Peyer's patch (tissue), 4 donors: ENCODE measurements around the gene TRIM74.
"Not testable (repeated sequence)": the region's sequence is repeated elsewhere in the genome, so short reads cannot be mapped to it uniquely, and the experiment has no call there.

Source experiments
- CTCF ChIP-seq, 6 experiments: fragments of 450-650 bp in 4 of 6; fragments of 200-600 bp in 2 of 6; sonication (generic) in 1 of 6; IDR thresholded peaks; one replicate each; pipeline ENCODE4 v1.5.1; 2017 to 2019; ENCODE audit warnings: antibody characterized with exemption in 6 of 6, mild to moderate bottlenecking in 3 of 6, moderate library complexity in 1 of 6
- POLR2A ChIP-seq, 2 donors: fragments of 450-650 bp; IDR thresholded peaks; one replicate each; pipeline ENCODE4 v1.5.1; 2017; ENCODE audit warnings: antibody characterized with exemption in 2 of 2, mild to moderate bottlenecking in 2 of 2, moderate library complexity in 2 of 2

GRCh38 chr7:72976434-72976833, 7.2 kb upstream of the TRIM74 start:
- not testable (repeated sequence) for TF ChIP-seq CTCF, POLR2A (IDR thresholded peaks at IDR 0.05)
